ENCODE measurements around the gene VGF.
"Not testable (repeated sequence)": the region's sequence is repeated elsewhere in the genome, so short reads cannot be mapped to it uniquely, and the experiment has no call there.

VGF gene

DNA sequence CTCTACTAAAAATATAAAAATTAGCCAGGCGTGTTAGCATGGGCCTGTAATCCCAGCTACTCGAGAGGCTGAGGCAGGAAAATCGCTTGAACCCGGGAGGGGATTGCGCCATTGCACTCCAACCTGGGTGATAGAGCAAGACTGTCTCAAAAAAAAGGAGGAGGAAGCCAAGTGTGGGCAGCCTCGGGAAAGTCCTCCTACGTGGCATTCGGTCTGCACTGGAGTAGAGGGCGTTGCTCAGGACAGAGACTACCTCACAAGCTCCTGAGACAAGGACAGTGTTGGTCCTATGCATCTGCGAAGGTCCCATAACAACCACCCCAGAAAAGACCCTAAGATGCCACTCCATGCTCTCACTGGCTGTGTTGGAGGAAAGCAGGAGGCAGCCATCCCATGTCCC lies 48.5 kb downstream of the VGF start:
- no peak for FAIRE-seq
- TF ChIP-seq, protein P1, sequence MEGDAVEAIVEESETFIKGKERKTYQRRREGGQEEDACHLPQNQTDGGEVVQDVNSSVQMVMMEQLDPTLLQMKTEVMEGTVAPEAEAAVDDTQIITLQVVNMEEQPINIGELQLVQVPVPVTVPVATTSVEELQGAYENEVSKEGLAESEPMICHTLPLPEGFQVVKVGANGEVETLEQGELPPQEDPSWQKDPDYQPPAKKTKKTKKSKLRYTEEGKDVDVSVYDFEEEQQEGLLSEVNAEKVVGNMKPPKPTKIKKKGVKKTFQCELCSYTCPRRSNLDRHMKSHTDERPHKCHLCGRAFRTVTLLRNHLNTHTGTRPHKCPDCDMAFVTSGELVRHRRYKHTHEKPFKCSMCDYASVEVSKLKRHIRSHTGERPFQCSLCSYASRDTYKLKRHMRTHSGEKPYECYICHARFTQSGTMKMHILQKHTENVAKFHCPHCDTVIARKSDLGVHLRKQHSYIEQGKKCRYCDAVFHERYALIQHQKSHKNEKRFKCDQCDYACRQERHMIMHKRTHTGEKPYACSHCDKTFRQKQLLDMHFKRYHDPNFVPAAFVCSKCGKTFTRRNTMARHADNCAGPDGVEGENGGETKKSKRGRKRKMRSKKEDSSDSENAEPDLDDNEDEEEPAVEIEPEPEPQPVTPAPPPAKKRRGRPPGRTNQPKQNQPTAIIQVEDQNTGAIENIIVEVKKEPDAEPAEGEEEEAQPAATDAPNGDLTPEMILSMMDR (IDR thresholded peaks at IDR 0.05; ENCODE audit: insufficient read depth, missing control alignments) = no peak
- DNase-seq (ENCODE audit: insufficient read length, low spot score) = no peak

DNA sequence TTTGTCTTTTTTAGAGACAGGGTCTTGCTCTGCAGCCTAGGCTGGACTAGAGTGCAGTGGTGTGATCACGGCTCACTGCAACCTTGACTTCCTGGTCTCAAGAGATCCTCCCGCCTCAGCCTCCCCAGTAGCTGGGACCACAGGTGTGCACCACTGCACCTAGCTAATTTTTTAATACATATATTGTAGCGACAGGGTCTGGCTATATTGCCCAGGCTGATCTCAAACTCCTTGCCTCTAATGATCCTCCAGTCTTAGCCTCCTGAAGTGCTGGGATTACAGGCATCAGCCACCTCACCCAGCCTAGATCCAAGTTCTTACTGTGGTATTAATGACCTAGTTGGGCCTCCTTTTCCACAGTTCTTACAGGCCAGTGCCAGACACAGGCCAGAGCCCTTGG lies 50.2 kb downstream of the VGF start:
- FAIRE-seq (no peak), DNase-seq (ENCODE audit: insufficient read length, low spot score) (no peak)
- TF ChIP-seq, protein P1 (IDR thresholded peaks at IDR 0.05; ENCODE audit: insufficient read depth, missing control alignments) = no peak

DNA sequence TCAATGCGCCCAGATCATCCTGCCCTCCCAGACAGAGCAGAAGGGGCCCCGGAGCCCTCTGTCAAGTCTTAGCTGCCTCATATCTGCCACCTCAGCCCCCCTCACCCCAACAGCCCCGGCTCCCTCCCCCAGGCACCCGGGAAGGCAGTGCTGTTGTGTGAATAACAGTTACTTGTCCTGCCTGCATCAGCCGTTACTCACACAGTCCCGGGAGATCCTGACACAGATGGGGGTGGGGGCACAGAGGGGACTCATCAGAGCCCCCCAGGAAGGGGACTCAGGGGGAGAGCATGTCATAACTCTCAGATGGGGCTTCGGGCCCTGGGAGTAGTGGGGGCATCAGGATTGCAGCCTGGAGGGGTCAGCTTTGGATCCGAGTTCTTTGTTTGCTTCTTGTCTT lies 50.9 kb downstream of the VGF start:
- TF ChIP-seq, protein P1 (IDR thresholded peaks at IDR 0.05; ENCODE audit: insufficient read depth, missing control alignments) = no peak
- DNase-seq (ENCODE audit: insufficient read length, low spot score) = no peak
- FAIRE-seq = no peak

DNA sequence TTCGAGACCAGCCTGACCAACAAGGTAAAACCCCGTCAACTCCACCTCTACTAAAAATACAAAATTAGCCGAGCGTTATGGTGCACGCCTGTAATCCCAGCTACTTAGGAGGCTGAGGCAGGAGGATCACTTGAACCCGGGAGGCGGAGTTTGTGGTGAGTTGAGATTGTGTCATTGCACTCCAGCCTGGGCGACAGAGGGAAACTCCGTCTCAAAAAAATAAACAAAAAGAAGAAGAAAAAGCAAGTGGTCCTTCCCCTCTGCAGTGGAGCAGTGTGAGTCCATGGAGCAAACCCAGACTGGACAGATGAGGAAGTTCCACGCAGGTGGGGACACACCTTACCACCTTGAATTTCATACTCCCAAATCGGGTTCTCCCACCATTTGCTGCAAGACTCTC lies 51.5 kb downstream of the VGF start:
- FAIRE-seq (no peak), DNase-seq (ENCODE audit: insufficient read length, low spot score) (no peak)
- TF ChIP-seq, protein P1 (IDR thresholded peaks at IDR 0.05; ENCODE audit: insufficient read depth, missing control alignments) = no peak

DNA sequence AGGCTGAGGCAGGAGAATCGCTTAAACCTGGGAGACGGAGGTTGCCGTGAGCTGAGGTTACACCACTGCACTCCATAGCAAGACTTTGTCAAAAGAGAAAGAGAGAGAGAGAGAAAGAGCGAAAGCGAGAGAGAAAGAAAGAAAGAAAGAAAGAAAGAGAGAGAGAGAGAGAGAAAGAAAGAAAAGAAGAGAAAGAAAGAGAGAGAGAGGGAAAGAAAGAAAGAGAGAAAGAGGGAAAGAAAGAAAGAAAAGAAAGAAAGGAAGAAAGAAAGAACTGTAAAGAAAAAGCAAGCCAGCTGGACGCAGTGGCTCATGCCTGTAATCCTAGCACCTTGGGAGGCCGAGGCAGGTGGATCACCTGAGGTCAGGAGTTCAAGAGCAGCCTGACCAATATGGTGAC lies 52.2 kb downstream of the VGF start:
- DNase-seq (ENCODE audit: insufficient read length, low spot score); FAIRE-seq: not testable (repeated sequence)
